H1 (cell line): Measurements from ENCODE around the gene STH. TPM values are rescaled to one million over a fixed set of nuclear protein-coding genes. Genes with fewer than 3 reads are reported as not detected.

Experiments
- CTCF ChIA-PET: fragments of 300-600 bp; sonication (Branson Sonifier 250); formaldehyde crosslinking; loops from one replicate; lab custom pipeline; 2021; ENCODE audit not compliant: partially characterized antibody; lab: Charles Lee
- POLR2A ChIA-PET: fragments of 300-600 bp; sonication (Branson Sonifier 250); formaldehyde crosslinking; loops from one replicate; lab custom pipeline; 2021; ENCODE audit warnings: inconsistent platforms; ENCODE audit not compliant: partially characterized antibody; lab: Charles Lee
- DNase-seq, 2 experiments: peaks; one replicate each; pipeline versions ENCODE4 v3.0.0 to v3.0.0-alpha.2; 2010 to 2022; ENCODE audit warnings: low spot score in 2 of 2, low read depth in 1 of 2, mixed read lengths in 1 of 2
- FAIRE-seq: peaks from 2 replicates; lab custom pipeline; 2011; peaks lifted over from hg19 to GRCh38; lab: Jason Lieb, UNC
- H2AFZ ChIP-seq: 2 replicates; pipeline ENCODE4 v1.8.1; 2012; ENCODE audit warnings: low read length, inconsistent platforms
- H2AK5ac ChIP-seq: 2 replicates; pipeline ENCODE4 v1.6.1; 2013; ENCODE audit warnings: low read depth, low read length
- H2BK120ac ChIP-seq: replicated peaks from 2 replicates; pipeline ENCODE3; 2013; ENCODE audit warnings: low read depth, low read length, inconsistent platforms
- H2BK12ac ChIP-seq: 2 replicates; pipeline ENCODE4 v1.6.1; 2013; ENCODE audit warnings: low read depth, low read length
- H2BK15ac ChIP-seq: 2 replicates; pipeline ENCODE4 v1.6.1; 2013; ENCODE audit warnings: low read length
- H2BK20ac ChIP-seq: 2 replicates; pipeline ENCODE4 v1.6.1; 2013; ENCODE audit warnings: low read length
- H2BK5ac ChIP-seq: 2 replicates; pipeline ENCODE4 v1.6.1; 2013; ENCODE audit warnings: low read depth, low read length
- H3K14ac ChIP-seq: 2 replicates; pipeline ENCODE4 v1.6.1; 2013; ENCODE audit warnings: inconsistent platforms; ENCODE audit not compliant: insufficient read length
- H3K18ac ChIP-seq: 2 replicates; pipeline ENCODE4 v1.6.1; 2013; ENCODE audit warnings: low read length; ENCODE audit errors: extremely low read depth
- H3K23ac ChIP-seq: 2 replicates; pipeline ENCODE4 v1.6.1; 2013; ENCODE audit warnings: inconsistent platforms; ENCODE audit not compliant: insufficient read length
- H3K23me2 ChIP-seq: 2 replicates; pipeline ENCODE4 v1.6.1; 2013; ENCODE audit warnings: low read depth, low read length
- H3K27ac ChIP-seq: 2 replicates; pipeline ENCODE4 v1.6.1; 2011; ENCODE audit warnings: low read depth, low read length, inconsistent platforms
- H3K27me3 ChIP-seq, 4 experiments: replicated peaks in 1 of 4; 1 replicate in 1 of 4; 2 replicates in 3 of 4; pipeline versions ENCODE4 v1.6.1 to v1.8.1; 2011 to 2013; ENCODE audit warnings: low read length in 3 of 4, mild to moderate bottlenecking in 3 of 4, inconsistent platforms in 2 of 4, mixed read lengths in 2 of 4, moderate library complexity in 1 of 4; ENCODE audit not compliant: control insufficient read depth in 3 of 4, insufficient read depth in 3 of 4; ENCODE audit errors: extremely low read depth in 1 of 4
- H3K36me3 ChIP-seq, 4 experiments: 2 replicates each; pipeline versions ENCODE4 v1.6.1 to v1.8.1; 2011 to 2013; ENCODE audit warnings: mild to moderate bottlenecking in 4 of 4, low read length in 3 of 4, moderate library complexity in 2 of 4, control low read depth in 1 of 4, inconsistent platforms in 1 of 4; ENCODE audit not compliant: insufficient read depth in 4 of 4, control insufficient read depth in 2 of 4
- H3K4ac ChIP-seq: replicated peaks from 2 replicates; pipeline ENCODE3; 2013; ENCODE audit warnings: low read length, low read depth, mixed read lengths, inconsistent platforms; ENCODE audit not compliant: insufficient read length
- H3K4me1 ChIP-seq, 4 experiments: replicated peaks in 1 of 4; 1 replicate in 1 of 4; 2 replicates in 3 of 4; pipeline versions ENCODE4 v1.6.1 to v1.8.1; 2011 to 2013; ENCODE audit warnings: low read length in 3 of 4, inconsistent platforms in 2 of 4, mixed read lengths in 1 of 4; ENCODE audit not compliant: insufficient read depth in 4 of 4, control insufficient read depth in 3 of 4
- H3K4me2 ChIP-seq, 2 experiments: 2 replicates each; pipeline versions ENCODE4 v1.6.1 to v1.8.1; 2011 to 2013; ENCODE audit warnings: low read depth in 2 of 2, low read length in 2 of 2, control low read depth in 1 of 2, inconsistent platforms in 1 of 2, mild to moderate bottlenecking in 1 of 2; ENCODE audit not compliant: insufficient read depth in 1 of 2
- H3K4me3 ChIP-seq, 4 experiments: fragments of 200-600, 300-600 bp in 1 of 4; sonication (generic), shearing (Covaris generic), sonication (Bioruptor Twin) in 1 of 4; 2 replicates each; pipeline versions ENCODE4 v1.5.1 to v1.8.1; 2011 to 2016; ENCODE audit warnings: low read length in 4 of 4, low read depth in 3 of 4, control low read depth in 2 of 4, inconsistent platforms in 2 of 4, mild to moderate bottlenecking in 2 of 4, mixed read lengths in 1 of 4, moderate library complexity in 1 of 4; ENCODE audit not compliant: insufficient read depth in 2 of 4; ENCODE audit errors: extremely low read depth in 1 of 4
- H3K56ac ChIP-seq: replicated peaks from 2 replicates; pipeline ENCODE3; 2013; ENCODE audit warnings: low read depth, mild to moderate bottlenecking, mixed read lengths, low read length, inconsistent platforms; ENCODE audit not compliant: insufficient read length
- H3K79me1 ChIP-seq: 2 replicates; pipeline ENCODE4 v1.6.1; 2013; ENCODE audit warnings: low read depth, low read length, control low read depth
- H3K79me2 ChIP-seq, 2 experiments: 2 replicates each; pipeline versions ENCODE4 v1.6.1 to v1.8.1; 2012 to 2013; ENCODE audit warnings: low read length in 2 of 2, mild to moderate bottlenecking in 2 of 2, inconsistent platforms in 1 of 2; ENCODE audit not compliant: insufficient read depth in 2 of 2, control insufficient read depth in 1 of 2
- H3K9ac ChIP-seq, 4 experiments: replicated peaks in 1 of 4; 1 replicate in 1 of 4; 2 replicates in 3 of 4; pipeline versions ENCODE4 v1.6.1 to v1.8.1; 2011 to 2013; ENCODE audit warnings: low read depth in 3 of 4, low read length in 3 of 4, control low read depth in 2 of 4, mild to moderate bottlenecking in 2 of 4, moderate library complexity in 2 of 4, inconsistent platforms in 1 of 4; ENCODE audit errors: extremely low read depth in 1 of 4
- H3K9me3 ChIP-seq, 2 experiments: 2 replicates each; pipeline versions ENCODE4 v1.6.1 to v1.8.1; 2012 to 2013; ENCODE audit warnings: mild to moderate bottlenecking in 2 of 2, moderate library complexity in 2 of 2, control low read depth in 1 of 2, inconsistent platforms in 1 of 2, low read depth in 1 of 2, low read length in 1 of 2, mixed read lengths in 1 of 2; ENCODE audit not compliant: insufficient read depth in 2 of 2
- H4K20me1 ChIP-seq, 2 experiments: replicated peaks in 1 of 2; 2 replicates each; pipeline versions ENCODE3 to v1.8.1; 2011 to 2013; ENCODE audit warnings: inconsistent platforms in 2 of 2, low read length in 2 of 2, mild to moderate bottlenecking in 1 of 2; ENCODE audit not compliant: insufficient read depth in 2 of 2, control insufficient read depth in 1 of 2
- H4K5ac ChIP-seq: 2 replicates; pipeline ENCODE4 v1.6.1; 2013; ENCODE audit warnings: low read length, low read depth, mixed read lengths, inconsistent platforms; ENCODE audit not compliant: insufficient read length
- H4K8ac ChIP-seq: 2 replicates; pipeline ENCODE4 v1.8.0; 2013; ENCODE audit warnings: mild to moderate bottlenecking, moderate library complexity, low read length, inconsistent platforms; ENCODE audit not compliant: insufficient read depth; ENCODE audit errors: extremely low read depth
- H4K91ac ChIP-seq: replicated peaks from 2 replicates; pipeline ENCODE3; 2013; ENCODE audit warnings: low read length, mixed read lengths, inconsistent platforms; ENCODE audit not compliant: insufficient read length
- RAD21 ChIP-seq, 2 experiments: IDR thresholded peaks in 1 of 2; conservative IDR thresholded peaks in 1 of 2; 2 replicates each; pipeline ENCODE4 v1.6.1; 2011; ENCODE audit warnings: low read depth in 2 of 2, low read length in 2 of 2, improper control_type of control experiment in 1 of 2, inconsistent platforms in 1 of 2, mild to moderate bottlenecking in 1 of 2, moderate library complexity in 1 of 2
- SRF ChIP-seq: IDR thresholded peaks from 2 replicates; pipeline ENCODE4 v1.6.1; 2011; ENCODE audit warnings: mild to moderate bottlenecking, low read depth, low read length, moderate library complexity
- WGBS, 2 experiments: shearing (Covaris generic) in 1 of 2; methylation state at CpG; one replicate each; pipeline versions ENCODE4 v1.1.6 to v1.1.7; 2013 to 2015; ENCODE audit warnings: low lambda C conversion rate in 2 of 2, mixed read lengths in 2 of 2, inconsistent platforms in 1 of 2, low coverage in 1 of 2, missing lambda C conversion rate in 1 of 2; ENCODE audit not compliant: insufficient replicate concordance in 2 of 2, insufficient coverage in 1 of 2, insufficient read length in 1 of 2; ENCODE audit errors: extremely low coverage in 1 of 2, missing lambda C conversion rate in 1 of 2; 5-methylcytosine and 5-hydroxymethylcytosine counted together
- polyA plus RNA-seq, 7 experiments: library from polyadenylated mRNA; depleted of rRNA in 3 of 7; stranded (reverse) in 5 of 7; unstranded in 2 of 7; fragments of >200 nt in 5 of 7; fragments of 200-250 nt in 2 of 7; gene quantifications; 1 replicate in 5 of 7; 2 replicates in 1 of 7; 4 replicates in 1 of 7; pipeline versions ENCODE4 v1.2.1 to v1.2.3, GENCODE V29; 2011 to 2013; ENCODE audit warnings: missing spikeins in 2 of 7, mixed read lengths in 2 of 7
- total RNA-seq: library from RNA; stranded (reverse); fragmentation: NEBNext Ultra II Directional; extraction: Animal tissue kit (Norgen Biotek cat#: 25700); gene quantifications from 2 replicates; pipeline ENCODE4 v1.2.1, GENCODE V29; 2021

Gene STH
- total and polyA plus RNA-seq, 2 of the 8 experiments (the other 6 are each of a cell fraction or from before 2014, with no cell fraction given), result not detected

DNA sequence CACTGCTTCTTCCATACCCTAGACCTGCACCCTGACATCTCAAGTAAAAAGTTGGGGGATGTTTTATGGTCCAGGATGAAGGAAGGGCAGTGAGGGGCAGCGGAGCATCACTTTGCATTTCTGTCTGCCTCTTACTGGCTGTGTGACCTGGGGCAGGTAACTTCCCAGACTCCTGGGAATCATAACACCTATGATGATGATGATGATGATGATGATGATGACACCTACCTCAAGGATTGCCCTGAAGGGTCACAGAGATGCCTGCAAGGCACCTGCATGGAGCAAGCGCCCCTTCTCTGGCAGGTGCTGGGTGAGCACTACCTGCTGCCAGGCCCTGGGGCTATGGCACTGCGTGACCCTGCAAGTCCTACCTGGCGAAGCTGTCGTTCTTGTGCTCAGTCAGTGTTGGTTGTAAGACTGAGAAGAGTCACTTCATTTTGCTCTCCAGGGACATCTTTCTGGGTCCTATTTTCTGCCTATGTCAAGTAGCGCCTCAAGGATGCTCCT is 46.2 kb upstream of the STH start:
- Histone ChIP-seq H3K27me3 (peaks cover 0 to 12% (median 11%) of the 10 kb centered on the region in 4 experiments; a peak in 6 of 7 replicates), H3K27ac (no peak overlapping the region), H4K5ac (no peak overlapping the region), H3K79me1 (no peaks in the 10 kb centered on the region), H2AFZ (no peak overlapping the region), H3K9ac (no peak overlapping the region), H3K79me2 (no peaks in the 10 kb centered on the region), H3K4me2 (no peak overlapping the region), H3K4me1 (peaks cover 0 to 6% (median 2%) of the 10 kb centered on the region in 4 experiments; a peak in 4 of 7 replicates), H3K23me2 (no peaks in the 10 kb centered on the region), H3K56ac (no peak overlapping the region), H4K20me1 (no peaks in the 10 kb centered on the region), H4K8ac (no peak overlapping the region), H3K9me3 (no peaks in the 10 kb centered on the region), H3K36me3 (no peaks in the 10 kb centered on the region)
- WGBS, 2 experiments, result 96% methylated on average over 6 of the region's 6 CpGs; no CpG with 5 or more reads in 1 of the 2 experiments
- no peak for DNase-seq
- CTCF ChIA-PET, result interaction anchor here (1.5 kb wide), 1 partner anchor 49 kb away, joined by 3 read pairs; no protein-coding TSS in a partner anchor
- TF ChIP-seq RAD21 (IDR thresholded peaks at IDR 0.05 in 1 of 2, conservative IDR thresholded peaks at IDR 0.05 in 1 of 2; ENCODE audit: low read depth in 2 of 2, low read length in 2 of 2) (no peak), SRF (no peak)
- TF ChIP-seq, all 59 proteins: peak for 0
- no peak overlapping the region for H3K23ac ChIP-seq
- H3K18ac ChIP-seq, result no peak overlapping the region
- no peak overlapping the region for H2BK5ac ChIP-seq
- H2BK12ac ChIP-seq, result no peak overlapping the region
- no peak for FAIRE-seq
- POLR2A ChIA-PET, result no interaction called here
- H2AK5ac ChIP-seq, result no peak overlapping the region
- no peak overlapping the region for H4K91ac ChIP-seq
- no peak overlapping the region for H3K4ac ChIP-seq
- H3K4me3 ChIP-seq, result no peak overlapping the region
- H2BK15ac ChIP-seq, result no peak overlapping the region
- H2BK120ac ChIP-seq, result no peak overlapping the region
- H3K14ac ChIP-seq, result no peak overlapping the region
- no peak overlapping the region for H2BK20ac ChIP-seq
